NB4 (cell line): ENCODE measurements around the gene CENPV.

Source experiments
- POLR2A ChIP-seq: IDR thresholded peaks from 2 replicates; pipeline ENCODE4 v1.6.1; 2011; ENCODE audit warnings: mild to moderate bottlenecking; ENCODE audit not compliant: insufficient read length; ENCODE audit errors: extremely low read depth
- TF ChIP-seq, protein P1 (sequence below): IDR thresholded peaks from one replicate; pipeline ENCODE4 v1.5.1; 2012; ENCODE audit warnings: low read depth, low read length

- TF ChIP-seq, protein P1, sequence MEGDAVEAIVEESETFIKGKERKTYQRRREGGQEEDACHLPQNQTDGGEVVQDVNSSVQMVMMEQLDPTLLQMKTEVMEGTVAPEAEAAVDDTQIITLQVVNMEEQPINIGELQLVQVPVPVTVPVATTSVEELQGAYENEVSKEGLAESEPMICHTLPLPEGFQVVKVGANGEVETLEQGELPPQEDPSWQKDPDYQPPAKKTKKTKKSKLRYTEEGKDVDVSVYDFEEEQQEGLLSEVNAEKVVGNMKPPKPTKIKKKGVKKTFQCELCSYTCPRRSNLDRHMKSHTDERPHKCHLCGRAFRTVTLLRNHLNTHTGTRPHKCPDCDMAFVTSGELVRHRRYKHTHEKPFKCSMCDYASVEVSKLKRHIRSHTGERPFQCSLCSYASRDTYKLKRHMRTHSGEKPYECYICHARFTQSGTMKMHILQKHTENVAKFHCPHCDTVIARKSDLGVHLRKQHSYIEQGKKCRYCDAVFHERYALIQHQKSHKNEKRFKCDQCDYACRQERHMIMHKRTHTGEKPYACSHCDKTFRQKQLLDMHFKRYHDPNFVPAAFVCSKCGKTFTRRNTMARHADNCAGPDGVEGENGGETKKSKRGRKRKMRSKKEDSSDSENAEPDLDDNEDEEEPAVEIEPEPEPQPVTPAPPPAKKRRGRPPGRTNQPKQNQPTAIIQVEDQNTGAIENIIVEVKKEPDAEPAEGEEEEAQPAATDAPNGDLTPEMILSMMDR = no peak
- TF ChIP-seq POLR2A = no peak
Measured at GRCh38 chr17:16364625-16365024, 11.4 kb upstream of the CENPV start.
